B cell (primary cell): Measurements from ENCODE around the gene CFAP74. TPM values are rescaled to one million over a fixed set of nuclear protein-coding genes. Genes with fewer than 3 reads are reported as not detected.

ENCODE experiments used
- ATAC-seq: fragments of 200-7000 bp; cut with Tn5 transposase; one replicate; pipeline ENCODE4 v1.10.0; 2021; ENCODE audit warnings: low read depth, mild to moderate bottlenecking, moderate number of reproducible peaks, moderate library complexity
- CTCF ChIA-PET: fragments of 350-600 bp; sonication (Branson Sonifier 250); formaldehyde crosslinking; loops from one replicate; lab custom pipeline; 2021; ENCODE audit warnings: antibody characterized with exemption, inconsistent platforms; lab: Charles Lee
- POLR2A ChIA-PET: fragments of 350-600 bp; sonication (Branson Sonifier 250); formaldehyde crosslinking; loops from one replicate; lab custom pipeline; 2021; ENCODE audit warnings: antibody characterized with exemption; lab: Charles Lee
- DNase-seq: peaks from one replicate; pipeline ENCODE4 v3.0.0; 2013
- H2AFZ ChIP-seq: 2 replicates; pipeline ENCODE4 v1.6.1; 2012; ENCODE audit warnings: mild to moderate bottlenecking, low read depth, low read length; ENCODE audit not compliant: insufficient read depth, poor library complexity, severe bottlenecking
- H3K27ac ChIP-seq, 2 donors: 1 replicate in 1 of 2; 2 replicates in 1 of 2; pipeline ENCODE4 v1.5.1; 2012 to 2013; ENCODE audit warnings: low read length in 2 of 2, mild to moderate bottlenecking in 2 of 2, moderate library complexity in 1 of 2
- H3K27me3 ChIP-seq, 4 experiments: fragments of 200-600 bp in 1 of 4; sonication (generic) in 1 of 4; replicated peaks in 1 of 4; 1 replicate in 2 of 4; 2 replicates in 2 of 4; pipeline versions ENCODE4 v1.6.1 to v1.7.0; 2013 to 2016; ENCODE audit warnings: low read length in 3 of 4, mild to moderate bottlenecking in 2 of 4, mixed read lengths in 1 of 4, moderate library complexity in 1 of 4; ENCODE audit not compliant: insufficient read depth in 4 of 4, control insufficient read depth in 3 of 4; ENCODE audit errors: control extremely low read depth in 1 of 4
- H3K36me3 ChIP-seq, 2 experiments: replicated peaks in 1 of 2; 1 replicate in 1 of 2; 2 replicates in 1 of 2; pipeline versions ENCODE4 v1.6.1 to v1.7.1; 2013; ENCODE audit warnings: low read length in 1 of 2; ENCODE audit not compliant: insufficient read depth in 2 of 2, control insufficient read depth in 1 of 2; ENCODE audit errors: control extremely low read depth in 1 of 2, extremely low read depth in 1 of 2
- H3K4me1 ChIP-seq, 2 donors: fragments of 200-600 bp in 1 of 2; sonication (generic) in 1 of 2; 1 replicate in 1 of 2; 2 replicates in 1 of 2; pipeline versions ENCODE4 v1.5.1 to v1.6.1; 2013 to 2017; ENCODE audit warnings: low read length in 2 of 2; ENCODE audit not compliant: control insufficient read depth in 2 of 2, insufficient read depth in 2 of 2
- H3K4me2 ChIP-seq: replicated peaks from 2 replicates; pipeline ENCODE3; 2012; ENCODE audit warnings: mild to moderate bottlenecking, low read depth, low read length; ENCODE audit not compliant: poor library complexity, severe bottlenecking
- H3K4me3 ChIP-seq, 5 experiments: fragments of 200-600 bp in 1 of 5; sonication (generic) in 1 of 5; 1 replicate in 3 of 5; 2 replicates in 2 of 5; pipeline versions ENCODE4 v1.5.1 to v1.7.0; 2011 to 2016; ENCODE audit warnings: low read length in 4 of 5, mild to moderate bottlenecking in 4 of 5, low read depth in 2 of 5, control low read depth in 1 of 5, moderate library complexity in 1 of 5; ENCODE audit not compliant: insufficient read depth in 1 of 5; ENCODE audit errors: control extremely low read depth in 1 of 5, extremely low read depth in 1 of 5
- H3K79me2 ChIP-seq: fragments of 200-600 bp; sonication (generic); one replicate; pipeline ENCODE4 v1.6.0; 2016; ENCODE audit warnings: low read length; ENCODE audit not compliant: control insufficient read depth, insufficient read depth
- H3K9ac ChIP-seq: fragments of 200-600 bp; sonication (generic); 2 replicates; pipeline ENCODE4 v1.6.1; 2017; ENCODE audit warnings: mild to moderate bottlenecking, low read length, moderate library complexity
- H3K9me3 ChIP-seq, 3 donors: one replicate each; pipeline versions ENCODE4 v1.6.1 to v1.7.1; 2013; ENCODE audit warnings: low read length in 2 of 3; ENCODE audit not compliant: control insufficient read depth in 2 of 3, insufficient read depth in 1 of 3; ENCODE audit errors: control extremely low read depth in 1 of 3
- H4K20me1 ChIP-seq: 2 replicates; pipeline ENCODE4 v1.6.0; 2012; ENCODE audit warnings: mild to moderate bottlenecking, low read length; ENCODE audit not compliant: insufficient read depth, control insufficient read depth, poor library complexity, severe bottlenecking
- H3K27ac Mint-ChIP-seq: one replicate; pipeline ENCODE4 v1.8.0; 2021; ENCODE audit warnings: mixed read lengths
- H3K27me3 Mint-ChIP-seq: one replicate; pipeline ENCODE4 v1.8.0; 2021; ENCODE audit warnings: mixed read lengths
- H3K4me1 Mint-ChIP-seq: one replicate; pipeline ENCODE4 v1.8.0; 2021; ENCODE audit warnings: mixed read lengths
- H3K4me3 Mint-ChIP-seq: one replicate; pipeline ENCODE4 v1.8.0; 2021; ENCODE audit warnings: mixed read lengths
- H3K9me3 Mint-ChIP-seq: one replicate; pipeline ENCODE4 v1.8.0; 2022; ENCODE audit warnings: mixed read lengths; ENCODE audit not compliant: insufficient read depth
- CTCF ChIP-seq: fragments of 200-600 bp; IDR thresholded peaks from one replicate; pipeline ENCODE4 v1.8.0; 2022; ENCODE audit warnings: antibody characterized with exemption, mild to moderate bottlenecking
- EZH2 ChIP-seq: IDR thresholded peaks from 2 replicates; pipeline ENCODE4 v1.6.1; 2012; ENCODE audit warnings: borderline replicate concordance, low read depth, mild to moderate bottlenecking, moderate library complexity, low read length; ENCODE audit not compliant: insufficient read depth, poor library complexity, severe bottlenecking
- WGBS: methylation state at CpG from one replicate; pipeline ENCODE4 v1.1.5; 2013; ENCODE audit warnings: missing lambda C conversion rate; ENCODE audit not compliant: insufficient coverage; 5-methylcytosine and 5-hydroxymethylcytosine counted together
- intact Hi-C: fragments of 100-400 bp; cut with micrococcal nuclease; formaldehyde crosslinking; loops from one replicate; pipeline ENCODE4 v1.10.0; 2022
- polyA plus RNA-seq: library from polyadenylated mRNA; depleted of rRNA; stranded (reverse); fragments of >200 nt; gene quantifications from 2 replicates; pipeline ENCODE4 v1.2.3, GENCODE V29; 2012
- total RNA-seq, 2 donors: library from RNA; stranded (reverse); fragments of 120-200 nt in 1 of 2; gene quantifications; 1 replicate in 1 of 2; 2 replicates in 1 of 2; pipeline versions ENCODE4 v1.2.3 to v1.2.4, GENCODE V29; 2013 to 2022

The CFAP74 gene
- total and polyA plus RNA-seq, 2 donors (not counting 1 experiment from before 2014, with no cell fraction given) = not detected

DNA sequence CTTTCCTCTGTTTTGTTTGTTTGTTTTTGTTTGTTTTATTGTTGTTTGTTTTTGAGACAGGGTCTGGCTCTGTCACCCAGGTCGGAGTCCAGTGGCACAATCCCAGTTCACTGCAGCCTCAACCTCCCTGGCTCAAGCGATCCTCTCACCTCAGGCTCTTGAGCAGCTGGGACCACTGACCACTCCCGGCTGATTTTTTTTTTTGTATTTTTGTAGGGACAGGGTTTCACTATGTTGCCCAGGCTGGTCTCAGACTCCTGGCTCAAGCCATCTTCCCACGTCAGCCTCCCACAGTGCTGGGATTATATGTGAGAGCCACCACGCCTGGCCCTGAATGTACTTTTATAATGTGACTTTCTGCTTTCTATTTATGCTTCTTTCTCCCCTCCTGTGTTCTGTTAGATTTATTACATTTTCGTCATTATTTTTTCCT lies 93.5 kb downstream of the CFAP74 start:
- peak overlapping the region; percentile 84 for H3K4me3 Mint-ChIP-seq
- Histone ChIP-seq H2AFZ (no peak overlapping the region), H3K79me2 (peaks cover 26% of the 10 kb centered on the region), H3K27me3 (no peaks in the 10 kb centered on the region), H3K4me1 (peaks cover 23 to 34% of the 10 kb centered on the region in 2 donors), H4K20me1 (no peaks in the 10 kb centered on the region), H3K9ac (peak overlapping the region; percentile 65), H3K27ac (peak overlapping the region; percentile 45 to 83), H3K4me2 (peak overlapping the region; percentile 74), H3K9me3 (peaks cover 0 to 8% (median 0%) of the 10 kb centered on the region in 3 donors), H3K36me3 (no peaks in the 10 kb centered on the region), H3K4me3 (peak overlapping the region in 1 of 5 experiments; percentile 55)
- CTCF ChIA-PET = interaction anchor here (0.5 to 6.3 kb wide), 12 partner anchors 8 to 511 kb away, joined by 3 to 67 read pairs (median 6); partner anchors contain the start of genes CCNL2, NADK and TMEM52
- 80% methylated on average over 1 of the region's 6 CpGs for WGBS
- no peak overlapping the region for H3K27ac Mint-ChIP-seq
- no peaks in the 10 kb centered on the region for H3K9me3 Mint-ChIP-seq
- H3K4me1 Mint-ChIP-seq = peaks cover 23% of the 10 kb centered on the region
- peaks cover 4% of the 10 kb centered on the region for H3K27me3 Mint-ChIP-seq
- POLR2A ChIA-PET = interaction anchor here (0.7 to 1.9 kb wide), 3 partner anchors 49 to 1954 kb away, joined by 3 to 24 read pairs (median 4); partner anchors contain the start of gene NADK
- TF ChIP-seq EZH2 = no peak
- no peak for TF ChIP-seq CTCF
- DNase-seq = no peak
- intact Hi-C loops = no loop called here
- no peak for ATAC-seq

DNA sequence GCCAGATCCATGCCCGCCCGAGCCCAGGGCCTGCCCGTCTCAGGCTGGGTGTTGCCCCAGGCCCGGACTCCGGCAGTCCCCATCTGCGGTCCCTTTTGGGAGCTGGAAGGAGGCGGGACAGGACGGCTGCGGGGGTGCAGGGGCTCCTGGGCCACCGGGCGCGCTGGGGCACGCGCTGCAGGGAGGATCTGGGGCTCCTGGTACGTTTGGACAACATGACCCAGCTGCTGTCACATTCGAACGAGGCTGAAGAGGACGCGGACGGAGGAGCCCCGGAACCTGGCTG lies 95.1 kb downstream of the CFAP74 start:
- 8% methylated on average over 21 of the region's 21 CpGs for WGBS
- Mint-ChIP-seq H3K4me3 (peak overlapping the region; percentile 75), H3K27me3 (no peaks in the 10 kb centered on the region), H3K9me3 (no peaks in the 10 kb centered on the region), H3K4me1 (peaks cover 23% of the 10 kb centered on the region), H3K27ac (peak overlapping the region; percentile 56)
- CTCF ChIA-PET = interaction anchor here (0.5 to 6.3 kb wide), 18 partner anchors 9 to 473 kb away, joined by 3 to 67 read pairs (median 4); partner anchors contain the start of gene NADK
- no peaks in the 10 kb centered on the region for H4K20me1 ChIP-seq
- H3K79me2 ChIP-seq = peaks cover 26% of the 10 kb centered on the region
- H3K4me1 ChIP-seq = peaks cover 23 to 34% of the 10 kb centered on the region in 2 donors
- peaks cover 0 to 9% (median 0%) of the 10 kb centered on the region in 3 donors for H3K9me3 ChIP-seq
- intact Hi-C loops = loop anchor here (2.0 to 5.0 kb wide), 4 partner anchors 66 to 482 kb away; partner anchors contain the start of genes MORN1 and RER1
- POLR2A ChIA-PET = interaction anchor here (0.6 to 1.9 kb wide), 9 partner anchors 13 to 509 kb away, joined by 3 to 24 read pairs (median 6); partner anchors contain the start of genes CCNL2, MIB2 and NADK
- H3K4me2 ChIP-seq = peak overlapping the region; percentile 97
- ATAC-seq = no peak
- peak overlapping the region; percentile 67 for H3K9ac ChIP-seq
- peak overlapping the region; percentile 74 for H2AFZ ChIP-seq
- H3K4me3 ChIP-seq = peak overlapping the region; percentile 17 to 69 (median 57)
- no peaks in the 10 kb centered on the region for H3K27me3 ChIP-seq
- no peak for TF ChIP-seq EZH2
- TF ChIP-seq CTCF = no peak
- peak overlapping the region; percentile 60 to 80 for H3K27ac ChIP-seq
- DNase-seq = no peak
- H3K36me3 ChIP-seq = no peaks in the 10 kb centered on the region
